Central memory CD4-positive, alpha-beta T cell (primary cell): ENCODE results near the gene MYO9A.
"Not testable (repeated sequence)": the region's sequence is repeated elsewhere in the genome, so short reads cannot be mapped to it uniquely, and the experiment has no call there.

Experiments used
- DNase-seq: peaks from one replicate; pipeline ENCODE4 v3.0.0; 2022

Gene MYO9A

GRCh38 chr15:72136170-72137051 is 18.5 kb upstream of the MYO9A start:
- no peak for DNase-seq

- DNase-seq, result no peak
Measured at GRCh38 chr15:72135719-72136118, 17.8 kb upstream of the MYO9A start.

- no peak for DNase-seq
Measured at GRCh38 chr15:72133211-72133610, 15.3 kb upstream of the MYO9A start.

- DNase-seq, result no peak
Measured at GRCh38 chr15:72131922-72132321, 14.0 kb upstream of the MYO9A start.

GRCh38 chr15:72130272-72130671 is 12.3 kb upstream of the MYO9A start:
- DNase-seq, result no peak

- no peak for DNase-seq
Measured at GRCh38 chr15:72128359-72128758, 10.4 kb upstream of the MYO9A start.

GRCh38 chr15:72127724-72128322 is 9.9 kb upstream of the MYO9A start:
- DNase-seq, result no peak

- DNase-seq, result no peak
Measured at GRCh38 chr15:72124218-72124617, 6.3 kb upstream of the MYO9A start.

GRCh38 chr15:72117486-72118016 is 399 bp downstream of the MYO9A start:
- DNase-seq, result peak; percentile 55

- DNase-seq, result peak; percentile 12
Measured at GRCh38 chr15:72116731-72117485, 1.0 kb downstream of the MYO9A start.

GRCh38 chr15:72113347-72114031 is 4.5 kb downstream of the MYO9A start:
- DNase-seq, result no peak

- DNase-seq, result no peak
Measured at GRCh38 chr15:72112805-72113204, 5.1 kb downstream of the MYO9A start.

- no peak for DNase-seq
Measured at GRCh38 chr15:72112116-72112515, 5.8 kb downstream of the MYO9A start.

GRCh38 chr15:72110355-72110754 is 7.6 kb downstream of the MYO9A start:
- no peak for DNase-seq

GRCh38 chr15:72106068-72106467 is 11.9 kb downstream of the MYO9A start:
- no peak for DNase-seq

- DNase-seq, result no peak
Measured at GRCh38 chr15:72105111-72105510, 12.8 kb downstream of the MYO9A start.

GRCh38 chr15:72100551-72100950 is 17.4 kb downstream of the MYO9A start:
- DNase-seq, result not testable (repeated sequence)

GRCh38 chr15:72099155-72099554 is 18.8 kb downstream of the MYO9A start:
- DNase-seq, result no peak

GRCh38 chr15:72098040-72098439 is 19.9 kb downstream of the MYO9A start:
- DNase-seq, result no peak

GRCh38 chr15:72096796-72097195 is 21.2 kb downstream of the MYO9A start:
- DNase-seq, result no peak

GRCh38 chr15:72092691-72093090 is 25.3 kb downstream of the MYO9A start:
- DNase-seq, result no peak

- no peak for DNase-seq
Measured at GRCh38 chr15:72092006-72092405, 25.9 kb downstream of the MYO9A start.
